ENCODE results near the gene ECHS1.

- TF ChIP-seq SUZ12 (IDR thresholded peaks at IDR 0.05; ENCODE audit: unreplicated experiment) (no peak), EP300 (IDR thresholded peaks at IDR 0.05; ENCODE audit: borderline replicate concordance in 1 of 2, control insufficient read depth in 1 of 2, low read depth in 2 of 2, low read length in 2 of 2) (no peak), ZBTB33 (IDR thresholded peaks at IDR 0.05) (no peak), TAF1 (IDR thresholded peaks at IDR 0.05; ENCODE audit: borderline replicate concordance, low read depth, low read length) (no peak), CEBPB (IDR thresholded peaks at IDR 0.05; ENCODE audit: borderline replicate concordance in 1 of 2, low read depth in 2 of 2, low read length in 2 of 2) (no peak), CTCF (IDR thresholded peaks at IDR 0.05 in 2 of 3, conservative IDR thresholded peaks at IDR 0.05 in 1 of 3; ENCODE audit: control insufficient read depth in 2 of 3, extremely low read depth in 1 of 3, insufficient read depth in 1 of 3, low read depth in 3 of 3, low read length in 3 of 3) (no peak), KAT2A (conservative IDR thresholded peaks at IDR 0.05; ENCODE audit: control insufficient read depth, low read depth, low read length) (no peak), BCL11A (IDR thresholded peaks at IDR 0.05; ENCODE audit: low read depth, low read length) (no peak), STAT1 (conservative IDR thresholded peaks at IDR 0.05) (no peak), BCLAF1 (IDR thresholded peaks at IDR 0.05) (no peak), USF2 (IDR thresholded peaks at IDR 0.05; ENCODE audit: borderline replicate concordance, low read depth, low read length) (no peak), BCL3 (IDR thresholded peaks at IDR 0.05; ENCODE audit: borderline replicate concordance, insufficient read depth, low read depth, low read length, poor library complexity, severe bottlenecking) (no peak), SPI1 (IDR thresholded peaks at IDR 0.05; ENCODE audit: borderline replicate concordance, insufficient read depth, low read depth, low read length) (no peak), KDM1A (IDR thresholded peaks at IDR 0.05; ENCODE audit: borderline replicate concordance) (no peak)
Observed at GRCh38 chr10:133421336-133422222, 48.4 kb upstream of the ECHS1 start.

Data from GM12878 (cell line).